Activated T-helper 2 cell treated with anti-CD3 and anti-CD28 coated beads, Interferon-gamma antibody, Interleukin-2, Interleukin-4, amounts not matched to agents 10 μg/mL and 5 μg/mL and 100 μg/mL, durations not matched to agents 14 hours and 24 hours and 36 hours (primary cell): ENCODE results near the gene NMT2. TPM values are rescaled to one million over a fixed set of nuclear protein-coding genes. Genes with fewer than 3 reads are reported as not detected.
A peak's percentile ranks its signal among the peaks of the same experiment; 100 is the strongest.

Experiments used
- DNase-seq: peaks from one replicate; pipeline ENCODE4 v3.0.0; 2021; ENCODE audit warnings: low spot score
- H3K27ac Mint-ChIP-seq: one replicate; pipeline ENCODE4 v1.8.0; 2021; ENCODE audit warnings: mixed read lengths
- H3K27me3 Mint-ChIP-seq: one replicate; pipeline ENCODE4 v1.8.0; 2021; ENCODE audit warnings: low read depth, mixed read lengths
- H3K36me3 Mint-ChIP-seq: one replicate; pipeline ENCODE4 v1.8.0; 2021; ENCODE audit warnings: low read depth, mixed read lengths
- H3K4me1 Mint-ChIP-seq: one replicate; pipeline ENCODE4 v1.8.0; 2021; ENCODE audit warnings: low read depth, mixed read lengths
- H3K4me3 Mint-ChIP-seq: one replicate; pipeline ENCODE4 v1.8.0; 2021; ENCODE audit warnings: low read depth, mild to moderate bottlenecking, moderate library complexity, mixed read lengths
- H3K9me3 Mint-ChIP-seq: one replicate; pipeline ENCODE4 v1.8.0; 2021; ENCODE audit warnings: mixed read lengths
- intact Hi-C: fragments of 100-400 bp; cut with micrococcal nuclease; formaldehyde crosslinking; loops from one replicate; pipeline ENCODE4 v1.15.1; 2023
- total RNA-seq: library from RNA; stranded (reverse); gene quantifications from 2 replicates; pipeline ENCODE4 v1.2.3, GENCODE V29; 2022

NMT2 gene
- total RNA-seq, 1 donor from 2014 or later: 34.5 TPM

DNA sequence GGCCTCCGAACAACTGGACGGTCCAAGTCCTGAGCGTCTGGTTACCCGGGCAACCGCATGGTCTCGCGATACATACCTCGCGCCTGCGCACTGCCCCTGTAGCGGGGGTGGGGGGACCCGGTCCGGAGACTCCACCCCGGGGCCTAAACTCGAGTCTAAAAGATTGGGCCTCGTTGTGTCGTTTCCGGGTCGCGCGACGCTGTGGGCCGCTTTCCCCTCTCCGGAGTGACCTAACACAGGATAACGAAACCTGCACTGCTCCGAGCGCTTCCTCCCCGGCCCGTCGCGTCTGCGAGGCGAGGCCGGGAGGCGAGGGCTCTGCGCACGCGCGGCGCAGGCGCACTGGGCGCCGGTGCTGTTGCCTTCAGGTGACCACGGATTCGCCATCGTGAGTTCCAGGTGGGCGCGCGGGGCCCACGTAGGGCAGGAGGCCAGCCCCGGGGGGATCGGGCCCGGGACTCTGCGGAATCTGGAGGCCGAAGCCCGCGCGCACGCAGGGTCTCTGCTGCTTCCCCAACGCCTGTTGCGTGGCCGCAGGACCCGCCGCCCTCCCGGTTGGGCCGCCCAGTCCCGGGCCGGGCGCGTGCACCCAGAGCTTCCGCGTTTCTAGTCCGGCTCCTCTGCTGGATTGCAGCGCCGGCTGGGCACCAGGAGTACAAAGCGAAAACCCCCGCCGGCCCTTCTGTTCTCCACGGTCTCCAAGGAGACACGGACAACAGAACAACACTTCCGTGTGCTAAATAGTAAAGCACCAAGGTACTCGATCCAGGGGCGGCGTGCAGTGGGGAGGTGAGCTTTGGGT is 71.3 kb downstream of the NMT2 start, which contains the start of gene RPP38:
Gene RPP38, plus strand, starts transcription at position 345 of the 802 bp plus-strand sequence. CDS start 5,960 bp downstream, outside the sequence.
- H3K4me3 Mint-ChIP-seq: peak within 1 kb of the TSS; percentile 95
- DNase-seq: peak; percentile 91
- no peaks in the 10 kb centered on the region for H3K9me3 Mint-ChIP-seq
- peaks cover 3% of the 10 kb centered on the region for H3K27me3 Mint-ChIP-seq
- H3K4me1 Mint-ChIP-seq: peaks cover 21% of the 10 kb centered on the region
- peaks cover 30% of the 10 kb centered on the region for H3K36me3 Mint-ChIP-seq
- intact Hi-C loops: loop anchor here (1.0 kb wide), 6 partner anchors 9 to 143 kb away; partner anchors contain the start of genes ACBD7, DCLRE1C and MEIG1
- H3K27ac Mint-ChIP-seq: peak within 1 kb of the TSS; percentile 98

DNA sequence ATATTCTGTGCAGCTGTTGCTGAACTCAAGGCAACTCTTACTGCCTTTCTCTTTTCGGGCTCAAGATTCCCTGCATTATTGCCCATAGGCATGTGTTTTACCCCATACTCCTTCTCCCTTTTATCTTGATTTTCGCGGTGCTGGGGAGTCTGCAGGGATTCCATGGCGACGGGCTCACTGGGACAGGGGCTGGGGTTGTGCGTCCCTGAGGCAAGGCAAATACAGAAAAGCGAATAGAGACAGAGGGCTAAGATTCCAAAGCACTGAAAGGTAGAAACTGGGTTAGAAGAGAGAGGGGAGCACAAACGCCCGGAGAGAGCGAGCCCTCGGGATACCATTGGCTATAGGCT is 71.9 kb downstream of the NMT2 start:
- Mint-ChIP-seq H3K27me3 (peaks cover 5% of the 10 kb centered on the region), H3K36me3 (peaks cover 24% of the 10 kb centered on the region), H3K9me3 (no peaks in the 10 kb centered on the region), H3K4me1 (peaks cover 21% of the 10 kb centered on the region), H3K27ac (peak overlapping the region; percentile 98), H3K4me3 (peak overlapping the region; percentile 95)
- intact Hi-C loops: loop anchor here (1.0 kb wide), 6 partner anchors 8 to 142 kb away; partner anchors contain the start of genes ACBD7, DCLRE1C and MEIG1
- no peak for DNase-seq

DNA sequence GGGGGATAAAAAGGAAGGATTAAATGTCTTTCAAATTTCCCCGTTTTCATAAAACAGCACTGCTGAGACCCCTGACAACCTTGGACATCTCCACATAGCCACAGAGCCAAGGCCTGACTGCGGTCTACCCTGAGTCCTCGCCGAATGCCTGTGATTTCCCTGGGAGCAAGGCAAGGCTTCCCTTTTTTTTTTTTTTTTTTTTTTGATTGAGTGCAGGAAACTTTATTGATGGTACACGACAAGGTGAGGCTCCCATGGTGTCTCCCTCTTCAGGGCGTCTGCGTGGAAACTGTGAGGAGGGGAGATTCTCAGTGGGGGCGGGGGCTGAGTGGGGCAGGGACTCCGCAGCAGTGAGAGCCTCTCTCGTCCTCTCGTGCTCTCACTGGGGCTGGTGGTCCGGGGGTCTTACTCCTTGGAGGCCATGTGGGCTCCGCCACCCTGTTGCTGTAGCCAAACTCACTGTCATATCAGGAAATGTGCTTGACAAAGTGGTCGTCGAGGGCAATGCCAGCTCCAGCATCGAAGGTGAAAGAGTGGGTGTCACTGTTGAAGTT is 75.6 kb downstream of the NMT2 start:
- H3K27me3 Mint-ChIP-seq: peaks cover 9% of the 10 kb centered on the region
- DNase-seq: no peak
- no peaks in the 10 kb centered on the region for H3K9me3 Mint-ChIP-seq
- no peak overlapping the region for H3K27ac Mint-ChIP-seq
- H3K4me1 Mint-ChIP-seq: peaks cover 5% of the 10 kb centered on the region
- no peak overlapping the region for H3K4me3 Mint-ChIP-seq
- H3K36me3 Mint-ChIP-seq: peaks cover 5% of the 10 kb centered on the region
- intact Hi-C loops: no loop called here

DNA sequence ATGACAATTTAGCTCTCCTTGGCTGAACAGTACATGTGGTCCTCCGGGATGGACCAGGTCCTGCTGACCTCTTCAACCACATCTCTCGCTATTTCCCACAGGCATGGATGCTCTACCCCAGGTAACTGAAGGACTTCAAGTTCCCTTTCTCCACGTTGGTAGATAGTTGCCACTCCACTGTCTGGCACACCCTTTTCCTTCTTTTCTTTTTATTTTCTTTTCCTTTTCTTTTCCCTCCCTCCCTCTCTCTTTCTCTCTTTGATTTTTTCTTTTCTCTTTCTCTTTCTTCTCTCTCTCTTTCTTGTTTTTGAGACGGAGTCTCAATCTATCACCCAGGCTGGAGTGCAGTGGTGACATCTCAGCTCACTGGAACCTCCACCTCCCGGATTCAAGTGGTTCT is 77.1 kb downstream of the NMT2 start:
- no peak for DNase-seq
- intact Hi-C loops: no loop called here
- H3K4me3 Mint-ChIP-seq: no peak overlapping the region

DNA sequence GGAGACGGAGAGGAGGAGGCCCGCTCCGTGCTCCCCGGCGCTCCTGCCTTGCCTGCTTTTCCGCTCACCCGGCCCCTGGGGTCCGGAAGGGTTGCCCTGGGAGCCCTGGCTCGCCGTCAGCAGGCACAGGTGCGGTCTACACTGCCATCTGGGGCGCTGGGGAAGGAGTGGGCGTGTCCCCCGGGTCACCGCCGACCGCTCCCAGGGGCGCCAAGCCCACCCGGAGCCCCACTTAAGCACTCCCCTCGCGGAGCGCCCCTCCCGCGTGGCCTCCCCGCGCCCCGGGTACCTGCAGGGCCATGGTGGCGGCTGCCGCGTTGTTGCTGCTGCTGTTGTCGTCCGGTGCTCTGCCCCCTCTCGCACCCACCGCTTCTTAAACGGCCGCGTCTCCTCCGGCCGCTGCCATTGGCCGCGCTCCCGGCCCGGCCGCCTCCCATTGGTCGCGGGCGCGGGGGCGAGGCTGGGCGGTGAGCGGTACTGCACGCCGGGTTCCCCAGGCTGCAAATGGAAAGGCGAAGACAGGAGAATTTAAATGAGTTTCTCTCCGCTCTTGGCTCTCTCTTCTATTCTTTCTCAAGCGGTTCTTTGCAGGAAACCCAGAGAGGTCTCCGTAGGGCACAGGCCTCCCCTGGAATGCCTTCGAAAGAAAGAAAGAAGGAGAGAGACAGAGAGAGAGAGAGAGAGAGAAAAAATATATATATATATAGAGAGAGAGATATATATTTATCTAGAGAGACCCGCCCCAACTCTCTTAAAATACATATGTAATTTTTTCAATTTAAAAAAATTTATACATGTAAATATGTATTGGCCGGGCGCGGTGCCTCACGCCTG is 79.8 kb downstream of the NMT2 start, which contains the start of gene ACBD7:
Gene ACBD7, minus strand, starts transcription at position 349 of the 834 bp plus-strand sequence. Its CDS starts 48 bp downstream, at position 301.
- H3K36me3 Mint-ChIP-seq: no peaks in the 10 kb centered on the region
- H3K4me1 Mint-ChIP-seq: no peaks in the 10 kb centered on the region
- H3K27ac Mint-ChIP-seq: no peak within 1 kb of the TSS
- intact Hi-C loops: loop anchor here (1.0 kb wide), 1 partner anchor 9 kb away; the partner anchor contains the start of gene RPP38
- peak within 1 kb of the TSS; percentile 67 for H3K4me3 Mint-ChIP-seq
- peak; percentile 79 for DNase-seq
- peaks cover 7% of the 10 kb centered on the region for H3K27me3 Mint-ChIP-seq
- H3K9me3 Mint-ChIP-seq: no peaks in the 10 kb centered on the region

More for the DNA sequence above, 77.1 kb downstream of the NMT2 start:
- Mint-ChIP-seq H3K36me3 (no peaks in the 10 kb centered on the region), H3K4me1 (peaks cover 1% of the 10 kb centered on the region), H3K9me3 (no peaks in the 10 kb centered on the region), H3K27ac (no peak overlapping the region), H3K27me3 (peaks cover 9% of the 10 kb centered on the region)

DNA sequence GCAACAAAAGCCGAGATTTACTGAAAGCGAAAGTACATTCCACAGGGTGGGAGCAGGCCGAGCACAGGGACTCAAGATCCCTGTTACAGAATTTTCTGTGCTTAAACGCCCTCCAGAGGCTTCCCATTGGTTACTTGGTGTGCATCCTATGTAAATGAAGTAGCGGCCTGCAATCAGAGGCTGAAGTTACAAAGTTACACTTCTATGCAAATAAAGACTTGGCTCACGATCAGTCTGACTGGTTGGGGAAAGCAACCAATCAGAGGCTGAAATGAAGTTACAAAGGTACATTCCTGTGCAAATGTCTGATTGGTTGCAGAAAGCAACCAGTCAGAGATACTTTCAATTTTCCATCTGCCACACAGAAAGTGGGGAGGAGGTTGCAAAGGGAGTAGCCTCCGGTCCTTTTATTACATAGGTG is 84.0 kb downstream of the NMT2 start:
- intact Hi-C loops: no loop called here
- Mint-ChIP-seq H3K36me3 (no peaks in the 10 kb centered on the region), H3K4me3 (no peak overlapping the region), H3K27me3 (no peaks in the 10 kb centered on the region), H3K9me3 (no peaks in the 10 kb centered on the region), H3K27ac (no peak overlapping the region), H3K4me1 (no peaks in the 10 kb centered on the region)
- DNase-seq: no peak

DNA sequence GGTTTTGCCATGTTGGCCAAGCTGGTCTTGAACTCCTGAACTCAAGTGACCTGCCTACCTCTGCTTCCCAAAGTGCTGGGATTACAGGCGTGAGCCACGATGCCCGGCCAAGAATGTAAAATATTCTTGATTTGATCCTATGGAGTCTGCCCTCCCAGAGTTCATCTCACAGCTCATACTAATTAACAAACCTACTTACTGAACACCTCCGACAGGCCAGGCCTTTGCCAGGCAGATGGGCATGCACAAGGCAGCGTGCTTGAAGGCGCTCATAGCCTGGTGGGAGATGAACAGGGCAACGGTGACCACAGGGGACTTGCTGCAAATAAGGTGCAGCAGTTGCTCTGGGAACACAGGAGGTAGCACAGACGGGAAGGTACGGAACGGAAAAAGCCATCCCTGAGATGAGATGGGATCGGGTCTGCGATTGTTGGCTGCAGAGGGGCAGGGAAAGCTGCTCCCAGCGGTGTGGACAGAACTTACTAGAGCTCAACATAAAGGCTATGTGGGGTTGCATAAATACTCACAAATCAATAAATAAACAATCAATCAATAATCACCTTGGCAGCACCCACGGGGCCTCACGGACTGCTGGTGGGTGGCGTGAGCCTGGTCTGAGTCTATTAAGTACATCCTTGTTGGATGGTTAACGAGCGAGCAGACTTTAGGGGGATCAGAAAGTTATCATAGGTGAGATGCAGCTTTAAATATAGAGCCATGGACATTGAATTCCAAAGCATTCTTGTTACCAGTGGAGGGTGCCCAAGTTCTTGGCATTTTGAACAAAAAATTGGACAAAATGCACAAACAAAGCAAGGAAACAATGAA is 84.6 kb downstream of the NMT2 start:
- Mint-ChIP-seq H3K9me3 (no peaks in the 10 kb centered on the region), H3K27ac (no peak overlapping the region), H3K27me3 (no peaks in the 10 kb centered on the region), H3K4me1 (no peaks in the 10 kb centered on the region), H3K36me3 (no peaks in the 10 kb centered on the region), H3K4me3 (no peak overlapping the region)
- DNase-seq: no peak
- intact Hi-C loops: no loop called here

DNA sequence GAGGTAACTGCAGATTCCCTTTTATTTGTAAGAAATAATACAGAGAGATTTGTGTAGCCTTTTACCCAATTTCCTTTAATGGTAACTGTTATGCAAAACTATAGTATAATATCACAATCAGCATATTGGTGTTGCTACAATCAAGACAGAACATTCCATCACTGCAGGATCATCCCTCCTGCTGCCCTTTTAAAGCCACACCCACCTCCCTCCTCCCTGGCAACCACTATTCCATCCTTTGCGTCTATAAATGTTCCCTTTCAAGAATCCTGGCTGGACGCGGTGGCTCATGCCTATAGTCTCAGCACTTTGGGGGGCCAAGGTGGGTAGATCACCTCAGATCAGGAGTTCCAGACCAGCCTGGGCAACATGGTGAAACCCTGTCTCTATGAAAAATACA is 93.1 kb downstream of the NMT2 start:
- Mint-ChIP-seq H3K36me3 (no peaks in the 10 kb centered on the region), H3K4me3 (no peak overlapping the region), H3K27ac (no peak overlapping the region), H3K27me3 (no peaks in the 10 kb centered on the region), H3K9me3 (no peaks in the 10 kb centered on the region), H3K4me1 (no peaks in the 10 kb centered on the region)
- DNase-seq: no peak
- intact Hi-C loops: no loop called here

DNA sequence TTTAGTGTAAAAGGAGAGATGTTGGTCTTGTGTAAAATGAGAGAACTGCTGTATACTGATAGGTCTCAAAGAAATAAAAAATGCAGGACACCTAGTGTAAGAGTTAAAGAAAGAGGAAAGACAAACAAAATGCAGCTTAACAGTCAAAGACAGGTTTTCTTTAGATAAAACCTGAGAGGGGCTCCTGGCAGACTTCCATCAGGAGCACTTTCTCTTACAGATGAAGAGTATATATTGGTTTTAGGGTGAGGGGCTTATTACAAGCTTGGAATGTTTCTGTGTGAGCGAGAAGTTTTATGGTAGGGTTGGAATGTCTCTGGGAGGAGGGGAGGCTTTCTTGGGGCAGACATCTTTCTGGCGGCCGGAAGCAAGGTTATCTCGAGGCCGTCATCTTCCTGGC is 96.1 kb downstream of the NMT2 start:
- peaks cover 2% of the 10 kb centered on the region for H3K27me3 Mint-ChIP-seq
- H3K4me3 Mint-ChIP-seq: no peak overlapping the region
- DNase-seq: no peak
- intact Hi-C loops: no loop called here
- H3K27ac Mint-ChIP-seq: no peak overlapping the region
- no peaks in the 10 kb centered on the region for H3K4me1 Mint-ChIP-seq
- no peaks in the 10 kb centered on the region for H3K36me3 Mint-ChIP-seq
- H3K9me3 Mint-ChIP-seq: no peaks in the 10 kb centered on the region

DNA sequence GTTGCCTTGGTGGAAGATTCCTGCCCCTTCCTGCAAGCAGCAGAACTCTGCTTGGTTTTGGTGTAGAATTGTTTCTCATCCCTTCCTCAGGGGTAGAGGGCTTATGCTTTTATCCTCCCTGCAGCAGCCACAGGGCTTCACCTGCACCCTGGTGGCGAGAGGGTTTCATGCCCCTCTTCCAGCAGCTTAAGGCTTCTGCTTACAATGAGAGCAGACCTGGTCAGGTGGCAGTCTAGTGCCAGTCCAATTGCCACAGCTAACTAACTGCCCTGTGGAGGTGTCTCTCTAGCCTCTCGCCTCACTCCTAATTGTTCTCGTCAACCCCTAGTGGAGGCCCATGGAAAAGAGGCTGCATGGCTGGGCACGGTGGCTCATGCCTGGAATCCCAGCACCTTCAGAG is 99.3 kb downstream of the NMT2 start:
- Mint-ChIP-seq H3K36me3 (no peaks in the 10 kb centered on the region), H3K9me3 (no peaks in the 10 kb centered on the region), H3K27ac (no peak overlapping the region), H3K27me3 (peaks cover 5% of the 10 kb centered on the region), H3K4me3 (no peak overlapping the region), H3K4me1 (peaks cover 3% of the 10 kb centered on the region)
- DNase-seq: no peak
- intact Hi-C loops: no loop called here

DNA sequence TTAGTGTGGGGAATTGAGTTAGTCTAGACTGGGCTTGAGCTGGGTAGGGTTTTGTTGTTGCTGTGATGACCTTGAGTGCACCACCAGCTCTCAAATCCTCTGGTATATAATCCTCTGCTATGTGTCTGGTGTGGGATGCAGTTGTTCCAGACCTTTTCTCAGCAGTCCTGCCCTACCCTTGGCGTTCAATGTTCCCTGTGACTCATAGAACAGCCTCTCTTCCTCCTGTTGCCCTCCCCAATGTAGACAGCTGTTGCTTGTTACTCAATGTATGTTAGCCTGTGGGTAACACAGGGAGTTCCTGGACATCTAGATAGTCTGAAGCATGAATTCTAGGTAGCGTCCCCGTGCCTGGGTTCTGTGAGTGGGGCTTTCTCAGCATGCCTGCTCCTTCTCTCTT is 99.7 kb downstream of the NMT2 start:
- H3K36me3 Mint-ChIP-seq: no peaks in the 10 kb centered on the region
- DNase-seq: no peak
- intact Hi-C loops: no loop called here
- peaks cover 3% of the 10 kb centered on the region for H3K4me1 Mint-ChIP-seq
- no peak overlapping the region for H3K27ac Mint-ChIP-seq
- H3K27me3 Mint-ChIP-seq: peaks cover 7% of the 10 kb centered on the region
- no peaks in the 10 kb centered on the region for H3K9me3 Mint-ChIP-seq
- no peak overlapping the region for H3K4me3 Mint-ChIP-seq

DNA sequence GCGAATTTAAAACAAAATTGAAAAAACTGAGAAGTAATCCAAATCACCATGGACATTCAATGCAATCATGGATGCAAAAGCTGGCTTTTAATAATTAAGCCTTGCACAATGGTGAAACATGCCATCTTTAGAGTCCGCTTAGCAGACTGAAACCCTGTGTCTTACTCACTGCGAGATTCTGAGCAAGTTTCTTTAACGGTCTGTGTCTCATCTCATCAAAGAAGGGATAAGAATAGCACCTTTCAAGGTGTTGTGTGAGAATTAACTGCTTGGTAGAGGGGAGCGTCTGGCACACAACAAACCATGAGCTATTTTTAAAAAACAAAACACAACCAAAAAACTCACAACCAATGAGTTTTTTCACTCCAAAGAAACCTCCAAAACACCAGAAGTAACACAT is 101.3 kb downstream of the NMT2 start:
- no peak for DNase-seq
- peaks cover 3% of the 10 kb centered on the region for H3K4me1 Mint-ChIP-seq
- H3K27ac Mint-ChIP-seq: no peak overlapping the region
- H3K9me3 Mint-ChIP-seq: no peaks in the 10 kb centered on the region
- no peaks in the 10 kb centered on the region for H3K36me3 Mint-ChIP-seq
- intact Hi-C loops: no loop called here
- peaks cover 7% of the 10 kb centered on the region for H3K27me3 Mint-ChIP-seq
- no peak overlapping the region for H3K4me3 Mint-ChIP-seq
